GM18868 (cell line): Measurements from ENCODE around the gene CRISPLD2.

Source experiments
- ATAC-seq: cut with Tn5 transposase; IDR thresholded peaks from one replicate; pipeline ENCODE4 v1.9.1; 2021; ENCODE audit warnings: mild to moderate bottlenecking, moderate library complexity; ENCODE audit not compliant: unreplicated experiment

Gene CRISPLD2

GRCh38 chr16:84899414-84899813 lies 79.6 kb downstream of the CRISPLD2 start:
- ATAC-seq, result no peak

- no peak for ATAC-seq
Observed at GRCh38 chr16:84905965-84906460, 86.2 kb downstream of the CRISPLD2 start.

GRCh38 chr16:84907051-84907450 lies 87.3 kb downstream of the CRISPLD2 start:
- no peak for ATAC-seq

- no peak for ATAC-seq
Observed at GRCh38 chr16:84907575-84907974, 87.8 kb downstream of the CRISPLD2 start.

- ATAC-seq, result no peak
Observed at GRCh38 chr16:84909476-84910085, 89.8 kb downstream of the CRISPLD2 start.

GRCh38 chr16:84911486-84912216 lies 91.9 kb downstream of the CRISPLD2 start:
- no peak for ATAC-seq

GRCh38 chr16:84913315-84913714 lies 93.5 kb downstream of the CRISPLD2 start:
- ATAC-seq, result no peak

- ATAC-seq, result no peak
Observed at GRCh38 chr16:84914273-84914672, 94.5 kb downstream of the CRISPLD2 start.

GRCh38 chr16:84916178-84916577 lies 96.4 kb downstream of the CRISPLD2 start:
- ATAC-seq, result no peak

- no peak for ATAC-seq
Observed at GRCh38 chr16:84916850-84917249, 97.1 kb downstream of the CRISPLD2 start.

- no peak for ATAC-seq
Observed at GRCh38 chr16:84917492-84917891, 97.7 kb downstream of the CRISPLD2 start.

GRCh38 chr16:84918006-84918909 lies 98.5 kb downstream of the CRISPLD2 start:
- ATAC-seq, result no peak

- no peak for ATAC-seq
Observed at GRCh38 chr16:84919269-84919668, 99.5 kb downstream of the CRISPLD2 start.

GRCh38 chr16:84919708-84920107 lies 99.9 kb downstream of the CRISPLD2 start:
- no peak for ATAC-seq

- no peak for ATAC-seq
Observed at GRCh38 chr16:84920333-84920732, 100.5 kb downstream of the CRISPLD2 start.

- no peak for ATAC-seq
Observed at GRCh38 chr16:84922351-84923120, 102.8 kb downstream of the CRISPLD2 start.

GRCh38 chr16:84924331-84925091 lies 104.7 kb downstream of the CRISPLD2 start:
- ATAC-seq, result no peak

- ATAC-seq, result no peak
Observed at GRCh38 chr16:84925092-84925772, 105.4 kb downstream of the CRISPLD2 start.

- ATAC-seq, result no peak
Observed at GRCh38 chr16:84925773-84926372, 106.1 kb downstream of the CRISPLD2 start.
